NCI-H69 (cell line): ENCODE data around the gene KLHL17.

Experiments used
- DNase-seq: peaks from one replicate; lab custom pipeline; 2025; lab: John Stamatoyannopoulos, UW

The KLHL17 gene

GRCh38 chr1:923131-923990 lies 37.0 kb upstream of the KLHL17 start, which contains the start of gene SAMD11:
Gene SAMD11 (plus strand): TSS chr1:923923. CDS start chr1:924432, 509 bp downstream.
- peak; percentile 89 for DNase-seq

DNA sequence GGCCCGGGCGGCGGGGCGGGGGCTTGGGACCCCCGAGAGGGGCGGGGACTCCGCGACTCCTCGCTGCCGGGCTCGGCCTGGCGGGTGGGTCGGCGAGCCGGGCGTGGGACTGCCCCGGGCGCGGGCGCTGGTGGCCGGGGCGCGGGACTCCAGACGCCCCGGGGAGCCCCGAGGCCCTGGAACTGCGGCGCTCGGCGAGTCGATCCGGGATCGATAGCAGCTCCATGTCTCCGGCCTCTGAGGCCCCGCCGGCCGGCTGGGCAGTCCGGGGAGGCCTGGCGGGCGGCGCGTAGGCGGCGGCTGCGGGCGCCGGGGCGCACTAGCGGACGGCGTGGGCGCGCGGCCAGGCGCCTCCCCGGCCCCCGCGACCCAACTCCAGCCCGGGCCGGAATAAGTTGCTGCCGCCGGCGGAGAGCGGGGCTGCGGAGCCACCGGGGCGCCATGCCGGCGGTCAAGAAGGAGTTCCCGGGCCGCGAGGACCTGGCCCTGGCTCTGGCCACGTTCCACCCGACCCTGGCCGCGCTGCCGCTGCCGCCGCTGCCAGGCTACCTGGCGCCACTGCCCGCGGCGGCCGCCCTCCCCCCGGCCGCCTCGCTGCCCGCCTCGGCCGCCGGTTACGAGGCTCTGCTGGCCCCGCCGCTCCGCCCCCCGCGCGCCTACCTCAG lies 36.3 kb upstream of the KLHL17 start:
- DNase-seq, result no peak

DNA sequence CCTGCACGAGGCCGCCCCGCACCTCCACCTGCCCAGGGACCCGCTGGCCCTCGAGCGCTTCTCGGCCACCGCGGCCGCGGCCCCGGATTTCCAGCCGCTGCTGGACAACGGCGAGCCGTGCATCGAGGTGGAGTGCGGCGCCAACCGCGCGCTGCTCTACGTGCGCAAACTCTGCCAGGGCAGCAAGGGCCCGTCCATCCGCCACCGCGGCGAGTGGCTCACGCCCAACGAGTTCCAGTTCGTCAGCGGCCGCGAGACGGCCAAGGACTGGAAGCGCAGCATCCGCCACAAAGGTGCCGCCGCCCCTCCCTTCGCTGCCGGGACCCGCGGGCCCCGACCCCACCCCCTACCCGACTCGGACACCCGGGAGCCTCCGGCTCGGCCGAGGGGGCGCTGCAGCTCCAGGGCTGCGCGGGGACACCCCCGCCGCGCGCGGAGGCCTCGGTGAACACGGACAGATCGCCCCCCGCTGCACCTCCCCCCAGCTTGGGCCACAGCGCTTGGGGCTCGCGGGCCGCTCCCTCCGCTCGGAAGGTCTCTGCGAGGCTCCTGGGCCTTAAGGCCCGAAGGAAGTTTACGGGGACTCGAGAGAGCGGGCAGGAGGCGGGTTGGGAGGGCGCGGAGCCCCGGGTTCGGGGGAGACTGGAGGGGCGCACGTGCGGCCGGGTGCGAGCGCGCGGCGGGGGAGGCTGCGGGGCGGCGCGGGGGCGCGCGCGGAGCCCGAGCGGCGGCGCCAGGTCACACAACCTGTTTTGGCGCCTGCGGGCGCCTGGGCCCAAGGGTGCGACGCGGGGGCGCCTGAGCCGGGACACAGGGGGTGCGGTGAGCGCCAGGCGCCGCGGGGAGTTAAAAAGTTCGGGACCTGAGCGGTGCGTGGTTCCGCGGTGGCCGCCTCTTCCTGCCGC lies 35.5 kb upstream of the KLHL17 start:
- DNase-seq, result peak; percentile 61

GRCh38 chr1:925561-926421 lies 34.6 kb upstream of the KLHL17 start:
- peak; percentile 63 for DNase-seq

DNA sequence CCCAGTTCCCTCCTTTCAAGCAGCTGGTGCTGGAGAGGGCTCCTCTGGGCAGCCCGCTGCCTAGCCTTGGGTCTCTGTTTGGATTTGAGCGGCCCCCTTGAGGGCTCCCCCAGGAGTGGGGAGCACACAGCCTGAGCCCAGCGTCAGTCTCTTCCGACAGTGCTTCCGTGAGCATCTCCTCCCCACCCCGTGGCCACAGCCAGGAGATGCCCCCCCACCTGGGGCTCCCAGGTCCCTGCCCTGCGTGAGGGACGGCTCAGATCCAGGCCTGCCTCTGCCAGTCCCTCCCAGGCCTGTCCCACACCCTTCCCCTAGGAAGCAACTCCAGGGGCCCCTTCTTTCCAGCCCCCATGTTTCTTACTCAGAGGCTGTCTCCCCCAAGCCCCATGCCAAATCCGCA lies 33.1 kb upstream of the KLHL17 start:
- no peak for DNase-seq

DNA sequence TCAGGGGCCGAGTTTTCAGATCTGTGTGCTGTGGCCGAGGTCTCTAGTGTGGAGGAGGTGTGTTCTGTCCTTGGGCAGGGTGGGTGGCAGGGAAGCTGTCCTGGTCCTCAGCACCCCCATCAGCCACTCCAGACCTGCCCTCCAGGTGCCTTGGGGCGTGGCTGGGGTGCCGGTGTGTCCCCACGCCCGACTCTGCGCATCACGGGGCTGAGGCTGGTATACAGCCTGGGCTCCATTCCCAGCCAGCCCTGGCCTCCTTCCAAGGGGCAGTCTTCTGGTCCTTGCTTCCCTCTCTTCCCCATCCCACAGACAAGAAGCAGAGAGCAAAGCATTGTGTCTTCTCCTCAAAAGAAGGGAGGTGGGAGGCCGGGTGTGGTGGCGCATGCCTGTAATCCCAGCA lies 32.6 kb upstream of the KLHL17 start:
- no peak for DNase-seq

- no peak for DNase-seq
Observed at GRCh38 chr1:928825-929661, 31.3 kb upstream of the KLHL17 start.

- DNase-seq, result no peak
Observed at GRCh38 chr1:929712-930632, 30.4 kb upstream of the KLHL17 start.

GRCh38 chr1:930633-931138 lies 29.7 kb upstream of the KLHL17 start:
- peak; percentile 78 for DNase-seq

- DNase-seq, result peak; percentile 53
Observed at GRCh38 chr1:931380-932172, 28.8 kb upstream of the KLHL17 start.

DNA sequence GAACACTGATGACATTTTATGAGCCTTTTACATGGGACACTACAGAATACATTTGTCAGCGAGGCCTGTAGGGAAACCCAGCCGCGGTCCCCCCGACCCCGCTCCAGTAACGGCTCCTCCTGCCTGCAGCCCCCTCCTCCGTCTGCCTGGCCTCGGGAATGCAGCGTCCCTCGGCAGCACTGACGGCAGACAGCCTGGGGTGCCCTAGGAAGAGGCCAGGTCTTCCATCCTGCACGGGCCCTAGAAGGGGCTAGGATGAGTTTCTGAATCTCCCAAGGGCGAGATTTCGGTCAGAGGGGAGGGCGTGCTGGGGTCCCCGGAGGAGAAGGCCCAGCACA lies 28.2 kb upstream of the KLHL17 start:
- no peak for DNase-seq

- peak; percentile 17 for DNase-seq
Observed at GRCh38 chr1:932776-933602, 27.4 kb upstream of the KLHL17 start.

- peak; percentile 69 for DNase-seq
Observed at GRCh38 chr1:933603-933940, 26.8 kb upstream of the KLHL17 start.

DNA sequence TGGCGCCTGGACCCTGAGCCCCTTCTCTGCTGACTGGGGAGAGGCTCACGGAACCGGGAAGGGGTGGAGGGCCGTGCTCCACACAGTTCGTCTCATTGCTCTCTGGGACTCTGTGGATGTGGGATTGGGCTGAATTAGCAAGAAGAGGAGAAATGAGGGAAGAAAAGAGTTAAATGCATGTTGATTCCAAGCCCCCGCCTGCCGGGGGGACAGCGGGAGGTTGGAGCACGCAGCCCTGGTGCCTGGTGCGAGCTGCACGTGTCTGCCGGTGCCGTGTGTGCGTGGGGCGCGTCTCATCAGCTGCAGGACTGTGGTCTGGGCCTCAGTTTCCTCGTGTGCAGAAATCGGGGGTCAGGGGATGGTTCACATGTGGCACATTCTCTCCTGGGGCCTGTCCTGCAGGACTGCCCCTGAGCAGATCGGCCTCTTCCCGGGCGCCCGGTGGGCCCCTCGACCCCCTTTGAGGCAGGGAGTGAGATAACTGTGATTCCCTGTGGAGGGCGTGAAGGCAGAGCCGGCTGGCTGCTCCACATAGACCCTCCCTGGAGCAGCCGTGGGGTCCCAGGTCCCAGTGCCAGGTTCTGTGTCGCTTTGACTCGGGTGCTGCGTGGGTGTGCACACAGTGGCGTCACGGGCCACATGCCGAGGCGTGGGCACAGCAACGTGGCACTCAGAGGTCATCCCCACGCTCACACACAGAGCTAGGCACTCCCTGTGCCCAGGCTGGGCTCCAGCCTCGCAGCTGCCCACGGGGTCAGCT lies 25.2 kb upstream of the KLHL17 start:
- peak; percentile 44 for DNase-seq

DNA sequence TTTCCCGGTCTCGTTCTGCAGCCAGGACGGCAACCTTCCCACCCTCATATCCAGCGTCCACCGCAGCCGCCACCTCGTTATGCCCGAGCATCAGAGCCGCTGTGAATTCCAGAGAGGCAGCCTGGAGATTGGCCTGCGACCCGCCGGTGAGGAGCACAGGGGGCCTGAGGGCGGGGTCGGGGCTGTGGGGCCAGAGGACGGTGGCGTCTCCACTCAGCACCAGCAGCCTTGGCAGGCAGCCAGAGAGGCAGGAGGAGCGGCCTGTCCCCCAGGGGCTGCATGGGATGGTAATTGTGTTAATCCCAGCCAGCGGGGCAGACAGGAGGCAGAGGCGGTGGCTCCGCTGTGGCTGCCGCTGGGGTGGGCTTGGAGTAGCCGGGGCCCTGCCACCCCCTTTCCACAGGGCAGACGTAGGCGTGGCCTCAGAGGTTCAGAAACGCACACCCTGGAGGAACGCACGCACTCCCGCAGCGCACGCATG lies 24.6 kb upstream of the KLHL17 start:
- peak; percentile 94 for DNase-seq

GRCh38 chr1:936348-937264 lies 23.8 kb upstream of the KLHL17 start:
- DNase-seq, result no peak
